ENCODE results near the gene CLEC1B. TPM values are rescaled to one million over a fixed set of nuclear protein-coding genes. Genes with fewer than 3 reads are reported as not detected.
"Not testable (repeated sequence)": the region's sequence is repeated elsewhere in the genome, so short reads cannot be mapped to it uniquely, and the experiment has no call there.

Gene CLEC1B
- total RNA-seq, result not detected in 2 replicates

GRCh38 chr12:9999016-9999415, at the start of gene CLEC1B:
Gene CLEC1B (minus strand): TSS chr12:9999121. CDS start chr12:9999100, 21 bp downstream.
- intact Hi-C loops (cut with micrococcal nuclease), result loop anchor here (2.0 kb wide), 1 partner anchor 40 kb away; no protein-coding TSS in a partner anchor

- intact Hi-C loops (cut with micrococcal nuclease), result no loop called here
Measured at GRCh38 chr12:10048526-10048925, 49.6 kb upstream of the CLEC1B start.

GRCh38 chr12:10042167-10042566, 43.2 kb upstream of the CLEC1B start:
- intact Hi-C loops (cut with micrococcal nuclease), result no loop called here

GRCh38 chr12:10033783-10034545, 35.0 kb upstream of the CLEC1B start:
- intact Hi-C loops (cut with micrococcal nuclease), result loop anchor here (1.0 to 5.0 kb wide), 3 partner anchors 106 to 287 kb away; no protein-coding TSS in a partner anchor

- intact Hi-C loops (cut with micrococcal nuclease), result loop anchor here (5.0 kb wide), 1 partner anchor 284 kb away; no protein-coding TSS in a partner anchor
Measured at GRCh38 chr12:10031771-10032175, 32.9 kb upstream of the CLEC1B start.

- intact Hi-C loops (cut with micrococcal nuclease), result loop anchor here (5.0 kb wide), 1 partner anchor 284 kb away; no protein-coding TSS in a partner anchor
Measured at GRCh38 chr12:10031321-10031720, 32.4 kb upstream of the CLEC1B start.

- intact Hi-C loops (cut with micrococcal nuclease), result loop anchor here (5.0 kb wide), 1 partner anchor 283 kb away; no protein-coding TSS in a partner anchor
Measured at GRCh38 chr12:10030446-10030845, 31.5 kb upstream of the CLEC1B start, which contains the start of gene CLEC9A. Gene CLEC9A (plus strand): TSS chr12:10030682. CDS start chr12:10052688, 22,006 bp downstream.

GRCh38 chr12:10027721-10028120, 28.8 kb upstream of the CLEC1B start:
- intact Hi-C loops (cut with micrococcal nuclease), result no loop called here

- intact Hi-C loops (cut with micrococcal nuclease), result no loop called here
Measured at GRCh38 chr12:10027311-10027710, 28.4 kb upstream of the CLEC1B start.

GRCh38 chr12:10026666-10027065, 27.7 kb upstream of the CLEC1B start:
- intact Hi-C loops (cut with micrococcal nuclease), result not testable (repeated sequence)

GRCh38 chr12:10025236-10025635, 26.3 kb upstream of the CLEC1B start:
- intact Hi-C loops (cut with micrococcal nuclease), result no loop called here

- intact Hi-C loops (cut with micrococcal nuclease), result no loop called here
Measured at GRCh38 chr12:10021342-10021741, 22.4 kb upstream of the CLEC1B start.

GRCh38 chr12:10018386-10018785, 19.5 kb upstream of the CLEC1B start:
- intact Hi-C loops (cut with micrococcal nuclease), result no loop called here

- intact Hi-C loops (cut with micrococcal nuclease), result no loop called here
Measured at GRCh38 chr12:10016881-10017280, 18.0 kb upstream of the CLEC1B start.

- intact Hi-C loops (cut with micrococcal nuclease), result no loop called here
Measured at GRCh38 chr12:10015450-10015849, 16.5 kb upstream of the CLEC1B start.

- intact Hi-C loops (cut with micrococcal nuclease), result no loop called here
Measured at GRCh38 chr12:10012630-10013330, 13.9 kb upstream of the CLEC1B start.

GRCh38 chr12:10001171-10001776, 2.4 kb upstream of the CLEC1B start:
- intact Hi-C loops (cut with micrococcal nuclease), result no loop called here

- intact Hi-C loops (cut with micrococcal nuclease), result no loop called here
Measured at GRCh38 chr12:9992296-9992695, 6.6 kb downstream of the CLEC1B start.

GRCh38 chr12:9991876-9992275, 7.0 kb downstream of the CLEC1B start:
- intact Hi-C loops (cut with micrococcal nuclease), result no loop called here

- intact Hi-C loops (cut with micrococcal nuclease), result no loop called here
Measured at GRCh38 chr12:9980126-9980525, 18.8 kb downstream of the CLEC1B start.

- intact Hi-C loops (cut with micrococcal nuclease), result no loop called here
Measured at GRCh38 chr12:9977916-9978315, 21.0 kb downstream of the CLEC1B start.

- intact Hi-C loops (cut with micrococcal nuclease), result not testable (repeated sequence)
Measured at GRCh38 chr12:9976626-9977025, 22.3 kb downstream of the CLEC1B start.

Data from T-helper 1 cell treated with Interleukin-12 subunit alpha and Interleukin-12 subunit beta and Interleukin-4 antibody, amounts not matched to agents 30 ng/mL and 1 ng/mL, for 36 hours (primary cell).